ENCODE measurements around the gene SLC44A4. TPM values are rescaled to one million over a fixed set of nuclear protein-coding genes. Genes with fewer than 3 reads are reported as not detected.

The SLC44A4 gene
- total and polyA plus RNA-seq, 9 of the 15 experiments (the other 6 are each of a cell fraction or from before 2014, with no cell fraction given) = 7.9 to 18.6 (median 11.2) TPM

- TF ChIP-seq MGA (IDR thresholded peaks at IDR 0.05) (peak; percentile 63), MTA3 (IDR thresholded peaks at IDR 0.05; ENCODE audit: borderline replicate concordance) (peak; percentile 45), ZNF57 (CRISPR knock-in tag; IDR thresholded peaks at IDR 0.05) (0 out of 2 replicates have a peak, but pooled peaks have one; percentile 8), ARID4B (CRISPR knock-in tag; IDR thresholded peaks at IDR 0.05) (peak; percentile 28), MIER1 (IDR thresholded peaks at IDR 0.05; ENCODE audit: low read depth) (no peak; the same call in 1 of the 2 replicates), PURB (CRISPR knock-in tag; IDR thresholded peaks at IDR 0.05; ENCODE audit: low read depth) (0 out of 2 replicates have a peak, but pooled peaks have one; percentile 23), GABPB2 (CRISPR knock-in tag; conservative IDR thresholded peaks at IDR 0.05) (no peak), GABPB1 (CRISPR knock-in tag; IDR thresholded peaks at IDR 0.05) (peak; percentile 67), RBM22 (IDR thresholded peaks at IDR 0.05; ENCODE audit: low read depth, low read length, poor library complexity, severe bottlenecking) (no peak), EP300 (IDR thresholded peaks at IDR 0.05; ENCODE audit: low read length) (no peak), TAF9B (IDR thresholded peaks at IDR 0.05; ENCODE audit: partially characterized antibody) (no peak), PML (IDR thresholded peaks at IDR 0.05; ENCODE audit: low read length) (peak; percentile 74; the same call in 1 of the 2 replicates)
Measured at GRCh38 chr6:31897612-31898382, 19.0 kb upstream of the SLC44A4 start, which contains the start of gene EHMT2 (continued).
